Embryonic facial prominence (tissue), 1 donor: Measurements from ENCODE around the gene C1orf35.

Source experiments
- DNase-seq: peaks from one replicate; pipeline ENCODE4 v3.0.0-alpha.2; 2016; ENCODE audit errors: extremely low spot score

The C1orf35 gene

GRCh38 chr1:228109073-228109961, 6.2 kb upstream of the C1orf35 start, which contains the start of gene MRPL55:
Gene MRPL55 (minus strand): TSS chr1:228109299. CDS start chr1:228108260, 1,039 bp downstream.
- peak; percentile 94 for DNase-seq

GRCh38 chr1:228108742-228109072, 5.6 kb upstream of the C1orf35 start:
- DNase-seq, result no peak

GRCh38 chr1:228108055-228108690, 5.0 kb upstream of the C1orf35 start:
- no peak for DNase-seq

GRCh38 chr1:228107636-228108035, 4.5 kb upstream of the C1orf35 start:
- DNase-seq, result no peak

GRCh38 chr1:228106800-228107054, 3.6 kb upstream of the C1orf35 start:
- DNase-seq, result no peak

DNA sequence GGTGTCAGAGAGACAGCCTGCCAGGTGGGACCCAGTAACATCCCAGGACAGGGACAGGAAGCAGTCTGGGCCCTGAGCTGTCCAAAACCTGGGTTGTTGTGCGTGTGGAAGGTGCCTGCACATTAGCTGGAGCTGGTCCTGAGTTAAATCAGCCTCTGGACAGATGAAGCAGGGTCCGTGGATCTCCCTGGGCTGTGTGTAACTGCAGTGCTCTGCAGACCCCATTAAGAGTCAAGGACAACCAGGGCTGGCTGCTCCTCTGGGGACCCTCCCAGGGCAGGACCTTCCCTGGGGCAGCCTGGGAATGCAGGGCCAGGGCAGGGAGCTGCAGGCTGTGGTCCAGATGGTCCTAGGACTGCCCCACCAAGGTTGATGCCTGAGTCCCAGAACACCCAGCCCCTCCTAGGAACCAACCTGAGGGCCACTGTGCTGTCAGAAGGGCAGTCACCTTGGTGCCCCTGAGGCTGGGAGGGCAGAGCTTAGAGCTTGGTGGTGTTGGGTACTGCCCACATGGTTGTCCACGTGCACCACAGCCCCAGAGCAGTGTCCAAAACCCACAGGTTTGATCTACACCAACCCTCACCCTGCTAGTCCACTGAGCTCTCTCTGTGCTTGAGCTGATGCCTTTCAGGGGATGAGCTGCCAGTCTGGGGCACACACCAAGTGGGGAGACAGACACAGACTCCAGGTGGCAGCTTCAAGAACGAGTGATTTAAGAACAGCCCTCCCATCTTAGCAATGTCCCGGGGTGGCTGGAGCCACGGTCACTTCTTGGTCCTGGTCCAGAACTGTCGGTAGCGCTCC, 3.1 kb upstream of the C1orf35 start:
- no peak for DNase-seq

- DNase-seq, result no peak
Measured at GRCh38 chr1:228105270-228105995, 2.3 kb upstream of the C1orf35 start.

DNA sequence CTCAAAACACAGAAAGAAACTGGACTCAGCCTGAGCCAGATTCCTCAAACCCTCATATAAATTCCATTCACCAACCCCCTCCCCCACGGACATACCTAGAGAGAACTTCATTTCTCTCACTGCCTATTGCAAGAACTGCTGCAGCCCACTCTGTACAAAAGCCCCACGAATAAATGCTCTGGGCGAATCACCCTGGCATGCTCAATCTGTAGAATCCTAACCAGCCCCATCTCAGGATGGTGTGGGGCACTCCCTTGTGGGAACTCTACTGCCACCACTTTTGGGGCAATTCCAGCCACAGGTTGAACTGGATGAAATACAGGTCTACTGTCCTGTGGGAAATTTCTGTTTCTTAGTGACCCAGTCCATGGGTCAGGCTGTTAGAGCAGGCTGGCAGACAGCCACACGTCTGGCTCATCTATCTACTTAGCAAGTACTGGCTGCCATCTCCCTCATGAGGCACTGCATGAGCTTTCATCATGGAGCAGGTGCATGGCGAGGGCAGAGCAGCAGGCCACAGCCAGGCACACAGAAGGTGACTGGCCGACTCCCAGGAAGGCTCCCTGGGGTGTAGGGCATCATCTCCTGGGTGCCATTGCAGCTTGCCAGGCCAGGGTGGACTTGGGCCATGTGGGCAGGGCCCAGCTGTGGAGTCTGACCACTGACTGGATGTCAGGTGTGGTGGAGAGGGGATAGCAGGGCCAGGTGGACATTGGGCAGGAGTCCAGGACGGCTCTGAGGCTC, 1.6 kb upstream of the C1orf35 start:
- DNase-seq, result no peak

DNA sequence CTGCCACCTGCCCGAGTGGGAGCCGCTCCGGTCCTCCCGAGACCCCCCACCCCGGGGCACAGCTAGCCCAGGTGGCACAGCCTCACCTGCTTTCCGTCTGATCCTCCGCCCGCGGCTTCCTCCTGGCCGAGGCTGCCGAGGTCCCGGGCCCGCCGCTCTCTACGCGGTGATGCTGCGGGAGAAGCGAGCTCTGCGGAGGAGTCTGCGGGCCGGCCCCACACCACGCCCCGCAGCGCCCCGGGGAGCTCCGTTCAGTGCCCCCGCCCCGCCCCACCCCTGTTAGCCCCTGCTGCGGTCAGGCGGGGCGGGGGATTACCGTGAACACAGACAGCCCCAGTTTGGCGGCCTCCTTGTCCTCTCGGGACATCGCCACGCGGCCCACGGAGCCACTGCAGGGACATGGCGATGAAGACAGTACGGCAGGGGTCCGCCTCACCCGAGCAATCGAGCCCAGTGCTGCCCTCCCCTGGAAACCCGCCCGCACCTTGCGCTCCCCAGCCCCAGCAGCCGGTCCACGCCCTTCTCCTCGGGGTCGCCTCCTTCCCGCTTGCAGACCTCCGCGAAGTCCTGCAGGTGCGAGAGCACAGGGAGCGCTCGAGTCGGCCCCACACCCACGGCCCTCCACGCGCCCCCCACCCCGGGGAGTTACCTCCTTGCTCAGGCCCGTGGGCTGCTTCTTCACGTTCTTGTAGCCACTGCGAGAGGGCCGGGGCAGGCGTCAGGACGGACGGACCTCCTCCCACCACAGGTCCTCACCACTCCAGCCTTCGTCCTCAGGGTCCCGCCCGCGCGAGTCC, 933 bp downstream of the C1orf35 start:
- no peak for DNase-seq

- DNase-seq, result no peak
Measured at GRCh38 chr1:228101614-228101993, 1.5 kb downstream of the C1orf35 start.

DNA sequence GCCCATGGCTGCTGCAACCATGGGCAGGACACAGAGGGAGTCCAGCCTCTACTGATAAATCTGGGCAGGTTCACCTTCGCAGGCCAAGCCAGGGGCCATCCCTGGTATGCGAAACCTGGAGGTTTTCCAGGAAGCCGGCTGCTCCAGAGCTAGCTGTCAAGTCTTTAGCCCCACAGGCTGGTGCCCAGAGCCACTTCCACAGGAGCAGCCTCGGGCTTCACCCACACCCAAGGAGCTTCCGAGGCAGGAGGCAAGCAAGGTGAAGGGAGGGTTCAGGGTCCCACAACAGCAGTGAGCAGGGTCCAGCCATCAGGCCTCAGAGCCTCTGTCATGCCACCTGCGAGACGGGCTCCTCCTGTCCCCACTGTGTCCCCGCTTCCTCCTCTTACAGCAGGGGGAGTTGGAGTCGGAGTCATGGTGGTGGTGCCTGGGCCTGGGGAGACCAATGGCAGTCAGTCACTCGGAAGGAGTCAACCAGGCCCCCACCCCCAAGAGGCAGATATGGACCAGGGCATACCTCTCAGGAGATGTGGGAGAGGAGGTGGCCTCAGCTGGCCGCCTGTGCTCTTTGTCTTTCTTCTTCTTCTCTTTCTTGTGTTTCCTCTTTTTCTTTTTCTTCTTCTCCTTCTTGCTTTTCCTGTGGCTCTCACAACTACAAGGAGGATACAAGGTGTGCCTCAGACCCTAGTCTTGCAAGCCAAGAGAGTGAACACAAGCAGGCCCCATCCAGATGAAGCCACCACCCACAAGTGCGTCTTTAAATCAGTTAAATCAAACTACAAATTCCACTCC, 2.1 kb downstream of the C1orf35 start:
- DNase-seq, result no peak

GRCh38 chr1:228099331-228099732, 3.8 kb downstream of the C1orf35 start:
- DNase-seq, result no peak

DNA sequence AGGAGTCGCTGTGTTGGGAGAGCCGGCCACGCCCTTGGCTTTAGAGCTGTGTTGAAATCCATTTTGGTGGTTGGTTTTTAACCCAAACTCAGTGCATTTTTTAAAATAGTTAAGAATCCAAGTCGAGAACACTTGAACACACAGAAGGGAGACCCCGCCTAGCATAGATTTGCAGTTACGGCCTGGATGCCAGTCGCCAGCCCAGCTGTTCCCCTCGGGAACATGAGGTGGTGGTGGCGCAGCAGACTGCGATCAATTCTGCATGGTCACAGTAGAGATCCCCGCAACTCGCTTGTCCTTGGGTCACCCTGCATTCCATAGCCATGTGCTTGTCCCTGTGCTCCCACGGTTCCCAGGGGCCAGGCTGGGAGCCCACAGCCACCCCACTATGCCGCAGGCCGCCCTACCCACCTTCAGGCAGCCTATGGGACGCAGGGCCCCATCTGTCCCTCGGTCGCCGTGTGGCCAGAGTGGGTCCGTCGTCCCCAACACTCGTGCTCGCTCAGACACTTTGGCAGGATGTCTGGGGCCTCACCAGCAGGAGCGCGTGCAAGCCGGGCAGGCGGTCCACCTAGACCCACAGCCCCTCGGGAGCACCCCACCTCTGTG, 4.7 kb downstream of the C1orf35 start:
- DNase-seq, result no peak

DNA sequence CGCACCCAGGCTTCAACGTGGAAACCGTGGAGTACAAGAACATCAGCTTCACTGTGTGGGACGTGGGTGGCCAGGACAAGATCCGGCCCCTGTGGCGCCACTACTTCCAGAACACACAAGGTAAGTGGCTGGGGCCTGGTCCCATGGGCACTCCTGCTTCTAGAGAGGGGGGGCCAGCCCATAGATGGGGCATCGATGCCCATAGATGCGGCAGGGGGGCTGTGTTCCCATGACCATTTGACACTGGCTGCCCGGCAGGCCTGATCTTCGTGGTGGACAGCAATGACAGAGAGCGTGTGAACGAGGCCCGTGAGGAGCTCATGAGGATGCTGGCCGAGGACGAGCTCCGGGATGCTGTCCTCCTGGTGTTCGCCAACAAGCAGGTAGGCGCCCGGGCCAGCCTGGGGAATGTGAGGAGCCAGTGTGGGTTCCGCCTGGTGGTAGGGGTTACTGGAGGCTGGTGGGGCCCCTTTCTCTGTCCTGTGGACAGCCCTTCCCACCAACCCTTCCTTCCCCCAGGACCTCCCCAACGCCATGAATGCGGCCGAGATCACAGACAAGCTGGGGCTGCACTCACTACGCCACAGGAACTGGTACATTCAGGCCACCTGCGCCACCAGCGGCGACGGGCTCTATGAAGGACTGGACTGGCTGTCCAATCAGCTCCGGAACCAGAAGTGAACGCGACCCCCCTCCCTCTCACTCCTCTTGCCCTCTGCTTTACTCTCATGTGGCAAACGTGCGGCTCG, 5.6 kb downstream of the C1orf35 start:
- no peak for DNase-seq

DNA sequence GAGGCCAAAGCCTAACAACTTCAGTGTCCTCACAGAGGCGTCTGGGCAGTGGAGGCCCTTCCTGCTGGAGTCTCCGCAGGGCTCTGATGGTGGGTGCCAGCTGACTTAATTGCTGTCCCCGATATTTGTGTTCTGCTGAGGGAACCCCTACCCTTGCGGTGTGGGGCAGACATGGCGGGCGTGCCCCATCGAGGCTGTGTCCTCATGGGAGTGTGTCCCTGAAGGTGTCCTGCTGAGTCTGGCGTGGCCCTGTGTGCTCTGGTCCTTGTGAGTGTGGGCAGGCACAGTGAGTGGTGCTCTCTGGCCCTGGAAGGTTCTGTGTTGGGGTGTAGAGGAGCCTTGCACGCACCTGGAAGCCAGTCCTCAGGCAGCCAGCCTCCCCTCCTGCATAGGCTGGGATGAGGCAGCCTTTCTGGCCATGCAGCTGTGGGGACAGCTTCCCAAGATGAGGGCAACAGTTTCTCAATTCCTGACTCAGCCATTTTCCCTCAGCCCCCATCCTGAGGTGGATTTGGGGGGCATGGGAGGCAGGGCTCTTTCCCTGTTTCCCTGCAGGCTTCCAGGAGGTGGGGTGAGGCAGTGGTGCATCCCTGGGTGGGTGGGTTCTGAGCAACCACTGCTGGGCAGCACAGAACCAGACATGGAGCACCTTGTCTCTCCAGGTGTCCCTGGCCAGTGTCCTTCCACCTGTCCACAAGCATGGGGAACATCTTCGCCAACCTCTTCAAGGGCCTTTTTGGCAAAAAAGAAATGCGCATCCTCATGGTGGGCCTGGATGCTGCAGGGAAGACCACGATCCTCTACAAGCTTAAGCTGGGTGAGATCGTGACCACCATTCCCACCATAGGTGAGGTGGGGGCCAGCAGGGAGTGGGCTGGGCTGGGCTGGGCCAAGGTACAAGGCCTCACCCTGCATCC, 6.5 kb downstream of the C1orf35 start:
- no peak for DNase-seq

DNA sequence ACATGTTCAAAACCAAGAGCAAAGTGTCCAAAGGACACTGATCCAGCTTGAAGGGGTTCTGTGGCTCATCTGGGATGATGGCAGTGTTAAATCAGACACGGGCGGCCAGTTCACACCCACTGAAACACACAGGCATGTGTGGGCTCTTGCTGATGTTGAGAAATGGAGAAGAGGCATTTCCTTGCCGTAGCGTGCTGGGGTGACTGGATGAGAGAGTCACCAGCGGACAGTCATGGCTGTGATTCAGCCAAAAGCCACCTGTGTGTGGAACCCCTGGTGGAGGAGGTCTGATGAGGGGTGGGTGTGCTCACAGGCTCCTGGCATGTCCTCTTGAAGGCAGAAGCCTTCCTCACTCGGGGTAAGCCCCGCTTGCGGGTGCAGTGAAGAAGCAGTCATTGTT, 7.2 kb downstream of the C1orf35 start:
- DNase-seq, result no peak

DNA sequence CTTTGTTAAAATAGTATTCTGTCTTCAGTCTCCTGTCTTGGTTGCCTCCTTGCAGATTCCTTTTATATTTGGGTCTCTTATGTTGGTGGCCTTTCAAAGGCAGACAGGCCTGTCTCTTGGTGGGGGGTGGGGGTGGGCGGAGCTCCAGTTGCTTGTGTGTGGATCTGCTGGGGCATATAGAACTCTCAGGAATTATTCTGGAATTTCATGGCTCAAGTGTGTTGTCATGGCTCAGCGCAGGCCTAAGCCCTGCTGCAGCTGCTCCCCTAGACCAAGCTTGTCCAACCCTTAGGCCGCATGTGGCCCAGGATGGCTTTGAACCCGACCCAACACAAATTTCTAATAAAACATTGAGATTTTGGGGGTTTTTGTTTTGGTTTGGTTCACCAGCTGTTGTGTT, 8.0 kb downstream of the C1orf35 start:
- DNase-seq, result no peak
